Measurements from ENCODE around the gene PIP5K1B.

GRCh38 chr9:68825762-68826472, 120.9 kb downstream of the PIP5K1B start:
- TF ChIP-seq EZH2 (IDR thresholded peaks at IDR 0.05; ENCODE audit: borderline replicate concordance, low read depth, low read length, severe bottlenecking) (no peak), CTCF (IDR thresholded peaks at IDR 0.05; ENCODE audit: extremely low read depth in 1 of 2, insufficient read depth in 1 of 2, low read depth in 1 of 2, low read length in 2 of 2) (no peak), POLR2AphosphoS5 (IDR thresholded peaks at IDR 0.05; ENCODE audit: insufficient read depth, low read depth, low read length) (no peak), POLR2A (IDR thresholded peaks at IDR 0.05; ENCODE audit: low read depth, low read length) (no peak)
